SH-SY5Y (cell line): Measurements from ENCODE around the gene INO80E.

Experiments
- GATA2 ChIP-seq: IDR thresholded peaks from 2 replicates; pipeline ENCODE4 v1.6.1; 2011; ENCODE audit warnings: mild to moderate bottlenecking, low read depth, low read length
- GATA3 ChIP-seq: IDR thresholded peaks from 2 replicates; pipeline ENCODE4 v1.6.1; 2011; ENCODE audit warnings: low read depth, mild to moderate bottlenecking, low read length, moderate library complexity

DNA sequence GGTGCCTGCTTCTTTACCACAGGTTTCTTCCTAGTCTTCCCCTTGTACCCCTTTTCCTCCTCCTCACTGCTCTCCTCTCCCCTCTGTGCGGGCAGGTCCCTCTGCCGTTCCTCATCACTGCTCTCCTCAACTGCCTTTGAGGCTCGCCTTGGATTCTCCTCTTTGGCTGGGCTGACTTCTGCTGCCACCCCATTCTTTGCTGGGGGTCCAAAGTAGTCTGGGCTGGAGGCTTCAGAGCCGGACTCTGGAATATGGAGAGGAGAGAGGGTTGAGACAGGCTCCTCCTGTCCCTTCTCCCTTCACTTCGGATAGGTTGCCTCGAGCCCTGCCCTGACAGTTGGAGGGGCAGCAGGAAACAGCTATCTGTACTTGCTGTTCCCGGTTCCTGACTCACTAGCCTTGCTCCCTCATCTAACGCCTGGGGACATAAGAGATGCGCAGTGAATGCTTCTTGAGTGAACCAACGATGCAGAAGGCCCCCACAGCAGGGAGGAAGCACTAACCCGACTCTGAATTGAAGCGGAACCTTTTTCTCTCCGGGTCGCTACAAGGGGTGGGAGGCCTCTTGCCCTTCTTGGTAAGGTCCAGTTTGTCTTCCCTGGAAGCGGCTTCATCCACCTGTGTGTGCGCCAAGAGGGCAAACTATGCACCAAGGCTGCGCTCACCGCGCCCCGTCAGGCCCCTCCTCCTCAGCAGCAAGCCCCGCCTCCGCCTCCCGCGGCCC lies 1.3 kb upstream of the INO80E start:
- TF ChIP-seq GATA2 (no peak), GATA3 (no peak)
